Loucy (cell line): ENCODE data around the gene TRMU.

Experiments
- H2AFZ ChIP-seq: fragments of 200-600 bp; sonication (generic); 2 replicates; pipeline ENCODE4 v1.6.0; 2016; ENCODE audit warnings: antibody characterized with exemption, mild to moderate bottlenecking, low read length, moderate library complexity
- H3F3A ChIP-seq: fragments of 200-600 bp; 2 replicates; pipeline ENCODE4 v1.6.0; 2016; ENCODE audit warnings: antibody characterized with exemption, low read depth, mild to moderate bottlenecking
- H3K27me3 ChIP-seq: fragments of 200-600 bp; sonication (generic); 2 replicates; pipeline ENCODE4 v1.6.1; 2014; ENCODE audit warnings: low read length, mild to moderate bottlenecking; ENCODE audit not compliant: insufficient read depth, poor library complexity, severe bottlenecking
- H3K36me3 ChIP-seq: fragments of 200-600 bp; sonication (generic); 2 replicates; pipeline ENCODE4 v1.6.1; 2016; ENCODE audit warnings: low read length; ENCODE audit not compliant: insufficient read depth
- H3K4me1 ChIP-seq: fragments of 200-600 bp; sonication (generic); 2 replicates; pipeline ENCODE4 v1.5.1; 2014; ENCODE audit warnings: low read length, mild to moderate bottlenecking; ENCODE audit not compliant: insufficient read depth, poor library complexity, severe bottlenecking
- H3K4me2 ChIP-seq: fragments of 200-600 bp; sonication (generic); 2 replicates; pipeline ENCODE4 v1.6.0; 2014; ENCODE audit warnings: antibody characterized with exemption, low read length, low read depth, mild to moderate bottlenecking; ENCODE audit not compliant: poor library complexity, severe bottlenecking
- H3K4me3 ChIP-seq: fragments of 200-600 bp; sonication (generic); 2 replicates; pipeline ENCODE4 v1.5.1; 2014; ENCODE audit warnings: low read length, mild to moderate bottlenecking, mixed read lengths; ENCODE audit not compliant: poor library complexity, severe bottlenecking
- H3K79me2 ChIP-seq: fragments of 200-600 bp; sonication (generic); 2 replicates; pipeline ENCODE4 v1.6.1; 2014; ENCODE audit warnings: low read length; ENCODE audit not compliant: insufficient read depth
- H3K9ac ChIP-seq: fragments of 200-600 bp; sonication (generic); 2 replicates; pipeline ENCODE4 v1.6.0; 2014; ENCODE audit warnings: mild to moderate bottlenecking, low read depth, low read length, moderate library complexity; ENCODE audit not compliant: poor library complexity, severe bottlenecking
- H3K9me2 ChIP-seq: fragments of 200-600 bp; sonication (generic); replicated peaks from 2 replicates; pipeline ENCODE4 v1.6.1; 2016; ENCODE audit warnings: low read depth, low read length, mixed read lengths
- H3K9me3 ChIP-seq: fragments of 200-600 bp; sonication (generic); 2 replicates; pipeline ENCODE4 v1.6.1; 2014; ENCODE audit warnings: mild to moderate bottlenecking, antibody characterized with exemption, low read length, low read depth; ENCODE audit not compliant: insufficient read depth
- H4K20me1 ChIP-seq: fragments of 200-600 bp; sonication (generic); 2 replicates; pipeline ENCODE4 v1.6.0; 2014; ENCODE audit warnings: antibody characterized with exemption, low read length, mild to moderate bottlenecking; ENCODE audit not compliant: insufficient read depth, poor library complexity, severe bottlenecking
- EZH2phosphoT487 ChIP-seq: fragments of 200-600 bp; IDR thresholded peaks from 2 replicates; pipeline ENCODE4 v1.6.1; 2018; ENCODE audit warnings: antibody characterized with exemption, mild to moderate bottlenecking, moderate library complexity, borderline replicate concordance
- TF ChIP-seq, protein P1 (sequence below): fragments of 200-600 bp; sonication (generic); conservative IDR thresholded peaks from 2 replicates; pipeline ENCODE4 v1.5.1; 2014; ENCODE audit warnings: mild to moderate bottlenecking, antibody characterized with exemption, low read length

Gene TRMU

DNA sequence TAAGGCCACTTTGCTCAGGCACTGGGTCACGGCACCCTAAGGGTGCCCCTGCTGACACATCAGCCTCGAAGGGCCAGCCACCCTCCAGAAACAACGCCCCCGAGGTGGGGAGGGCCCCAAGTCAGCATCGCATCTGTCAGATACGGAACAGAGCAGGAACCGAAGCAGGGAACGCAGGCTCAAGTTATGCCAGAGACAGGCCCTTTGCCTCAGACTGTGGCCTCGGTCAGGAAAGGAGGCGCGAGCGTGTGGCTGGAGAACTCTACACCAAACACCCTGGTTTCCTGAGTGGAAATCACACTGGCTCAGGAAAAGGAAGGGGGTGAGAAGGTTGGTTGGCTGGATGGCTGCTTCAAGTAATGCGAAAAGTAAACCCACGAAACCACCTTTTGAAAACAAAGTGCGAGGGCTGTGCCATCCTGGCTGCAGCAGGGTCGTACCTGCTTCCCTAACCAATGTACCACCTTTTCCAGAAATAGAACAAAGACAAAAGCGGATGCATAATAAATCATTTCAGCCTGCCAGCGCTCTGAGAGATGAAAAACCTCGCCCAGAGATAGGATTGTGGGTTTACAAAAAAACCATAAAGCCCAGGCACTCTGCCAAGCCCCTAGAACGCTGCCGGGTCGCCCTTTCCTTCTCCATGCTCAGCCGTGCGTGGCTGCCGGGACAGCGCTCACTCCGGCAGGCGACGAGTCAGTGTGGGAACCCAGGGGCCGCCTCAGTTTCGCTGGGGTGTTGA lies 38.6 kb downstream of the TRMU start:
- Histone ChIP-seq H4K20me1 (no peaks in the 10 kb centered on the region), H3K9me3 (peaks cover 2% of the 10 kb centered on the region; the same call in 1 of the 2 replicates), H3K9ac (peak overlapping the region; percentile 1), H3K9me2 (no peaks in the 10 kb centered on the region), H3K27me3 (no peaks in the 10 kb centered on the region), H3K4me2 (peak overlapping the region; percentile 66), H3K79me2 (no peaks in the 10 kb centered on the region), H3K36me3 (no peaks in the 10 kb centered on the region), H3K4me1 (peaks cover 13% of the 10 kb centered on the region), H2AFZ (no peak overlapping the region; the same call in 1 of the 2 replicates), H3F3A (no peaks in the 10 kb centered on the region), H3K4me3 (peak overlapping the region; percentile 62)
- TF ChIP-seq, protein P1, sequence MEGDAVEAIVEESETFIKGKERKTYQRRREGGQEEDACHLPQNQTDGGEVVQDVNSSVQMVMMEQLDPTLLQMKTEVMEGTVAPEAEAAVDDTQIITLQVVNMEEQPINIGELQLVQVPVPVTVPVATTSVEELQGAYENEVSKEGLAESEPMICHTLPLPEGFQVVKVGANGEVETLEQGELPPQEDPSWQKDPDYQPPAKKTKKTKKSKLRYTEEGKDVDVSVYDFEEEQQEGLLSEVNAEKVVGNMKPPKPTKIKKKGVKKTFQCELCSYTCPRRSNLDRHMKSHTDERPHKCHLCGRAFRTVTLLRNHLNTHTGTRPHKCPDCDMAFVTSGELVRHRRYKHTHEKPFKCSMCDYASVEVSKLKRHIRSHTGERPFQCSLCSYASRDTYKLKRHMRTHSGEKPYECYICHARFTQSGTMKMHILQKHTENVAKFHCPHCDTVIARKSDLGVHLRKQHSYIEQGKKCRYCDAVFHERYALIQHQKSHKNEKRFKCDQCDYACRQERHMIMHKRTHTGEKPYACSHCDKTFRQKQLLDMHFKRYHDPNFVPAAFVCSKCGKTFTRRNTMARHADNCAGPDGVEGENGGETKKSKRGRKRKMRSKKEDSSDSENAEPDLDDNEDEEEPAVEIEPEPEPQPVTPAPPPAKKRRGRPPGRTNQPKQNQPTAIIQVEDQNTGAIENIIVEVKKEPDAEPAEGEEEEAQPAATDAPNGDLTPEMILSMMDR: no peak
- TF ChIP-seq EZH2phosphoT487: no peak

DNA sequence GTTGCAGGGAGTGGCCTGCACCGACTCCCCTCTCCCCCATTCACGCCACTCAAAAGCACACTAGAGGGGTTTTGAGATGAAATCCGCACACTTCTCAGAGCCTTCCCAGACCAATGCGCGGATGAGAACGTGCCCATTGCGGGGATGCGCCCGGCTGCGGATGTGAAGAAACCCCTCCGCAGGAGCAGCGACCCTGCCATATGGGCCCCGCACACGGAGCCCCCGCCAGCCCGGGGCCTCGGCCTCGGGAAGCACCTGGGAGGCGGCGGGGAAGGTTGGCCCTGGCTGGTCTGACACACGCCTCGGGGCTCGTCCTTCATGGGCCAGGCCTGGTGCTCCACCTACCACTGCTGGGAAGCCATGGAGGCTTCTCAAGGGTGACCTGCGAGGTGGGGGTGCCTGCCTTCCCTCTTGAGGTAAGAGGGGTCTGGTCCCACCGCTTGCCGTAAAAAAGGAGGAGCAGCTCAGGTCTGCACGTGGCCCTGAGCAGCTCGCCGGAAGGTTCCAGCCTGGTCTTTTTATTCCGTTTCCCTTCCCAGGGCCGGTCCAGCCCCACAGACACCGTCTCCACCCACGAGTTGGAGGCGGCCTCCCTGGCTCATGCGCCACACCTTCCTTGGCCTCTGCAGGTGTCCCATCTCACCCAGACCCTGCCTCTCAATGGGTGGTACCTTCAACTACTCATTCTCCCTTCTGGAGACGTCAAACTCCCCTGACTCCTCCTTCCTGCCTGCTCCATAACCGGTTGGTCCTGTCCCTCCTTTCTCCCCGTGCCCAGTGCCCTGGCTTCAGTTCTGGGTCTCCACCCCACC lies 39.4 kb downstream of the TRMU start:
- H3K9me2 ChIP-seq: no peaks in the 10 kb centered on the region
- H3K4me3 ChIP-seq: no peak overlapping the region
- peak overlapping the region; percentile 66 for H3K4me2 ChIP-seq
- no peaks in the 10 kb centered on the region for H3K36me3 ChIP-seq
- no peak overlapping the region for H3K9ac ChIP-seq
- H2AFZ ChIP-seq: no peak overlapping the region; the same call in 1 of the 2 replicates
- no peaks in the 10 kb centered on the region for H3K79me2 ChIP-seq
- H3K4me1 ChIP-seq: peaks cover 13% of the 10 kb centered on the region
- TF ChIP-seq, protein P1: no peak
- TF ChIP-seq EZH2phosphoT487: no peak
- H4K20me1 ChIP-seq: no peaks in the 10 kb centered on the region
- no peaks in the 10 kb centered on the region for H3K27me3 ChIP-seq
- H3F3A ChIP-seq: no peaks in the 10 kb centered on the region
- peaks cover 2% of the 10 kb centered on the region; the same call in 1 of the 2 replicates for H3K9me3 ChIP-seq

DNA sequence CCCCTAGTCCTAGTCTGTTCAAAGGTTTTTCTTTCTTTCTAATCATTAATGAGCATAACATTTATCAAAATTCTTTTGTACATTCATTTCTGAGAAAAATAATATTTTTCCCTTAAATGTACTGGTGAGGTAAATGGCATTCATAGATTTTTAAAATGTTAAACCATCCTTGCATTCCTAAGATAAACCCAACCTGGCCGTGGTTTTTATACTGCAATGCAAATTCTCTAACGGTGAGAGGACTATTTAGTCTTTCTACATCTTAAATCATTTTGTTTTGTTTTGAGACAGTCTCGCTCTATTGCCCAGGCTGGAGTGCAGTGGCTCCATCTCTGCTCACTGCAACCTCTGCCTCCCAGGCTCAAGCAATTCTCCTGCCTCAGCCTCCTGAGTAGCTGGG lies 40.6 kb downstream of the TRMU start:
- Histone ChIP-seq H2AFZ (no peak overlapping the region), H4K20me1 (no peaks in the 10 kb centered on the region), H3K9me2 (no peaks in the 10 kb centered on the region), H3K9me3 (peaks cover 2% of the 10 kb centered on the region; the same call in 1 of the 2 replicates), H3K36me3 (no peaks in the 10 kb centered on the region), H3K4me3 (no peak overlapping the region), H3K4me1 (peaks cover 13% of the 10 kb centered on the region), H3K4me2 (no peak overlapping the region), H3K9ac (no peak overlapping the region), H3K27me3 (no peaks in the 10 kb centered on the region), H3K79me2 (no peaks in the 10 kb centered on the region), H3F3A (no peaks in the 10 kb centered on the region)
- TF ChIP-seq EZH2phosphoT487: no peak
- TF ChIP-seq, protein P1: no peak
